ENCODE data around the gene RNLS.
"Not testable (repeated sequence)": the region's sequence is repeated elsewhere in the genome, so short reads cannot be mapped to it uniquely, and the experiment has no call there.

The RNLS gene

GRCh38 chr10:88343761-88344484, 239.2 kb downstream of the RNLS start:
- no peak for DNase-seq (ENCODE audit: low read depth in 2 of 2)

GRCh38 chr10:88342733-88343310, 240.3 kb downstream of the RNLS start:
- no peak for DNase-seq (ENCODE audit: low read depth in 2 of 2)

GRCh38 chr10:88337134-88337533, 246.0 kb downstream of the RNLS start:
- no peak for DNase-seq (ENCODE audit: low read depth in 2 of 2)

GRCh38 chr10:88336334-88336733, 246.8 kb downstream of the RNLS start:
- DNase-seq (ENCODE audit: low read depth in 2 of 2) = no peak

DNA sequence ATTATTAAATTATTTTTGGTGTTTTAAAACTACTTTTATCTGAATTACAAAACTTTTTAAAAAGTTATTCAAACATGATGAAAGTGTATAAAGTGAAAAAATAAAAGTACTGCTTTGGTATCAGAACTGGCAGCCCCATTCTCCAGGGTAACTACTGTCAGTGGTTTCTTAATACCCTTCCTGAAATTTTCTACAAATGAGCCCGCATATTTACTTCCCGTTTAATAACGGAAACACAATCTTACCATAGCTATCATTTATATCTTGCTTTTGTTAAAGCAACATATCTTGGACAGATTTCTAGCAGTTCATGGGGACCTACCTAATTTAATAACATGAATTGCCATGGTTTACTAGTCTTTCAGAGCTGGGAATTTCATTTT, 249.9 kb downstream of the RNLS start:
- no peak for DNase-seq (ENCODE audit: low read depth in 2 of 2)

DNA sequence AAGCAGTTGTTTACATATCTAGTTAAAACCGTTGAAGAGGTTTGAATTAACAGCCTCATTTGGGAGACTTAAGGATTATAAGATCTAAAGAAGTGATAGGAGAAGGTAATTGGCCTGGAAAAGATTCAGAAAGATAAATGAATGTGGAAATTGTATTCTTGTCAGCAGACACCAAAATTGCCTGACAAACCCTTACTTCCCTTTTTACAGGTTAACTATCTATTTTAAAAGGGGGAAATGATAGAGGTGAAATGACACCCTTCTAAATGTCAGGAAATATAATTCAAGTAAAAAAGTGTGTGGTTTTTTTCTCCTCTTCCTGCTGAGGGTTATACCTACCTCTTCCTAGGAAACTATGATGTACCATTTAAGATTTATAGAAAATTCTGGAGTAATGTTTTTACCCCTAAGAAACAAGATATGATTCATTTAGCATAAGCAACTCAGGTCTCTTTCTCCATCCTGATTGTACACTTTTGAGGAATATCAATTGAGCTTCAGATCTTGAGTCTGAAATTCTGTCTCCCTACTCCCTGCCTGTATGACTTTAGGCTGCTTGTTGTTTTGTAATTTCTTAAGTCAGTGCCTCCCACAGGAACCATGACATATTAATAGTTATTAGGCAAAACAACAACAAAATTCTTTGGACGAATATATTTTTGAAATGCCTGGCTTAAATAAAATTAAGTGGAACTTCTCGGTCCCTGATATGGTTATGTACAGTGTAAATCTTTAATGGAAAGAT, 250.4 kb downstream of the RNLS start:
- DNase-seq (ENCODE audit: low read depth in 2 of 2) = no peak

DNA sequence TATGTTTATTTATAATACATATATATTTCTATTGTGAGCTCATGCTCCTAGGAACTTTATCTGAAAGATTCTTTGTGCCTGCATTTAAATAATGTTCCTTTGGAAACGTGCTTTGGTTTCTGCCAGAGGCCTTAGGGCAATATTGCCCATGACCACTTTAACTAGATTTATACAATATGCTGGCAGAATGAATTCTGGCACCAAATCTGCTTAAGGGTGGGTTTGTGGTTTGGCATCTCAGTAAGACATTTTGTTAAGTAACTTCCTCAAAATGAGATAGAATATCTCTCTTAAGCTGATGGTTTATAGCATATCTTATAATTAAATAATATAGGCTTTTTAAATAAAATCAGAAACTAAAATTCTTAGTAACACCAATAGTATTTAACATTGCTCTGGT, 252.9 kb downstream of the RNLS start:
- DNase-seq (ENCODE audit: low read depth in 2 of 2) = no peak

- no peak for DNase-seq (ENCODE audit: low read depth in 2 of 2)
Measured at GRCh38 chr10:88322324-88323063, 260.6 kb downstream of the RNLS start.

DNA sequence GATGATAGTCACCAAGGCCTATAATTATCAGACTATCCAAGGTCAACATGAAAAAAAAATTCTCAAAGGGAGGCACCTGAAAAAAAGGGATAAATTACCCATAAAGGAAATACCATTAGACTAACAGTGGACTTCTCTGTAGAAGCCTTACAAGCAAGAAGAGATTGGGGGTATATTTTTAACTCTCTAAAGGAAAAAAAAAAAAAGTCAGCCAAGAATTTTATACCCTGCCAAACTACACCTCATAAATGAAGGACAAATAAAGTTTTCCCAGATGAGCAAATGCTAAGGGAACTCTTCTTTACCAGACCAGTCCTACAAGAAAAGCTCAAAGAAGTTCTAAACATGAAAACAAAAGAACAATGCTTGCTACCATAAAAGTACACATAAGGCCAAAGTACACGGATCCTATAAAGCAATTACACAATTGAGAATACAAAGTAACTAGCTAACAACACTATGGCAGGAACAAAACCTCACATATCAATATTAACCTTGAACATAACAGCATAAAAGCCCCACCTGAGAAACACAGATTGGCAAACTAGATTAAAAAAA, 263.1 kb downstream of the RNLS start:
- no peak for DNase-seq (ENCODE audit: low read depth in 2 of 2)

- no peak for DNase-seq (ENCODE audit: low read depth in 2 of 2)
Measured at GRCh38 chr10:88318803-88319202, 264.3 kb downstream of the RNLS start.

GRCh38 chr10:88317099-88317498, 266.0 kb downstream of the RNLS start:
- DNase-seq (ENCODE audit: low read depth in 2 of 2) = no peak

DNA sequence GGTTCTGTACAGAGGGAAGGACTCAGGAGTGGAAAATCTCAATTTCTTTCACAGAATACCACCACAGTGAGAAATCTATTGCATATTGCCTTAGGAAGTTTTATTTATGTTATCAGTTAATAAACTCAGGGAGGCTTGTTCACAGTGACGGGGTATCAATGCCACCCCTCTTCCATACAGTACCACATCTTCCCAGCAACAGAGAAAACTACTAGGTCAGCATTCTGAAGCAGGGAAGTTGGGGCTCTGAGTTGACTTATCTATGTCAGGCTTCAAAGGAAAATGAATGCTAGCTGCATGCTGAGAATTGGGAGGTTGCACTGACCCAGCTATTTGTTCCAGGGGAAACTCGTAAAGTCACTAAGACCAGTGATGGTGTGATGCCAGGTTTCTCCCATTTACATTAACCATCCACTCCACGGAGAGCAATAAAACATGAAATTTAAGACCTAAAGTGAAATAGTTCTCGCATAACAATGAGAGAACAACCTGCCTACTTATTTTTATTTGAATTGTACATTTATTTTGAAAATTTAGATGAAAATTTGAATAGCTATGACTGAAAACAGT, 266.7 kb downstream of the RNLS start:
- no peak for DNase-seq (ENCODE audit: low read depth in 2 of 2)

DNA sequence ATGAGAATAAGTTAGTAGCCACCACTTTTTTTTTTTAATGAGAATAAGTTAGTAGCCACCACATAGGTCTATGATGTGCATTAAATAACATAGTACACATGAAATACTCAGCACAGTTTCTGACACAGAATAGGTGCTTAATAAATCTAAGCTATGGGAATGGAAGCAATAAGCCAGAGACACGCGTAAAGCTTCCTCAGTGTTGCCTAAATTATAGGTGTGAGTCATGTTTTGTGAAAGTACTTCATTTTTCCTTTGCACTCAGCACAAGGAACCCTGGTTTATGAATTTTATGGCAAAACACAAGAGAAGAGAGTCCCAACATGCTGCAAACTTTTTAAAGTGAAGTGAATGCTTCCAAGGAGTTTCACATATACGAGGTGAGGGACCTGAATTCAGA, 267.4 kb downstream of the RNLS start:
- no peak for DNase-seq (ENCODE audit: low read depth in 2 of 2)

DNA sequence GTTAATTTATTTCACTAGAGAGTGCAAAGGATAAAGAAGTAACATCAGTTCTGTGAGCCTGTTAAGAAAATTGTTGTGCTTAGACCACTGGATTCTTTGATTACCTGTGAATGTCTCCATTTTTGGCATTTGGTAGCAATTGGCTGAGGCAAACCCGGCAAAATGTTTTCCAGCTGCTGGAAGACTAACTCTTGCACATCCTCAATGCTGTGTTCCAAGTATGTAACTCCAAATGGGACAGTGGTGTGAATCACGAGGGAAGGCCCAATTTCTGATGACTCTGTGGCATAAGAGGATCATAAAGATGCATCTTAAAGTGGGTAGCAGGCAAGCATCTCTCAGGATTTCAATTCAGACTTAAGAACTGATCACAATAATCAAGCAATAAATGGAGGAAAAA, 268.8 kb downstream of the RNLS start:
- no peak for DNase-seq (ENCODE audit: low read depth in 2 of 2)

- DNase-seq (ENCODE audit: low read depth in 2 of 2) = no peak
Measured at GRCh38 chr10:88313878-88314277, 269.2 kb downstream of the RNLS start.

DNA sequence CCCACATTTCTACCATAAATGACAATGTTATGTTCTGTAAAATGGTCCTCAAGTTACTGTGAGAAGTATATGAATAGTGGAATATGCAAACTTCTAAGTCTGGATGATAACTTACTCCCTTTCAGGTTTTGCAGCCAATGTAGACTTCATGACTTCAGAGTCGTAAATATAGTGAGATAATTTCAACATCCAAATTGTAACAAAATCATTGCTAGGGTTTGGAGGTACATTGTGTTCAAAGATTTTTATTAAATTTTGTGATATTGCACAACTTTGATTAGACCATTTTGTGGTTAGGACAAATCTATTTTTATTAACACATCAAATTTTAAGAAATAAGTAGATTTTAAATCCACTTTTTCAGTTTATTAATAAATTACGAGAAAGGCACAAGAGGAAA, 270.3 kb downstream of the RNLS start:
- no peak for DNase-seq (ENCODE audit: low read depth in 2 of 2)

GRCh38 chr10:88311264-88311663, 271.9 kb downstream of the RNLS start:
- no peak for DNase-seq (ENCODE audit: low read depth in 2 of 2)

DNA sequence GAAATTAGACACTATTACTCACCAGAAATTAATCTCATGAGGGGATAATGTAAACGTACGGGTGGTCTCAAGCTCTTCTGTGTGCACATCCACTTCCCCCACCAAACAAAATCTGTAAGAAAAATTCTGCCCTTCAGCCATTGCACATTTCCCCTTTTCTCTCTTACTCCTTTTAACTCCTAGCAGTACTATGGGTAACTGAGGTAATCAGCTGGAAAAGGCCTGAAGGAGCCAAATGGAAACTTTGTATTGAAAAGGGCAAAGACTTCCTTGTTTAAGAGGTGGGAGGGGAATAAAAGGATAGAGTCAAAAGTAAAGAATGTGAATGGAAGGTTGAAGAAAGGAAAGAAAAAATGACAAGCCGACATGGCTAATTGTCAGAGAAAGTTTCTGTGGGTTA, 273.8 kb downstream of the RNLS start:
- no peak for DNase-seq (ENCODE audit: low read depth in 2 of 2)

GRCh38 chr10:88308361-88308760, 274.8 kb downstream of the RNLS start:
- DNase-seq (ENCODE audit: low read depth in 2 of 2) = not testable (repeated sequence)

DNA sequence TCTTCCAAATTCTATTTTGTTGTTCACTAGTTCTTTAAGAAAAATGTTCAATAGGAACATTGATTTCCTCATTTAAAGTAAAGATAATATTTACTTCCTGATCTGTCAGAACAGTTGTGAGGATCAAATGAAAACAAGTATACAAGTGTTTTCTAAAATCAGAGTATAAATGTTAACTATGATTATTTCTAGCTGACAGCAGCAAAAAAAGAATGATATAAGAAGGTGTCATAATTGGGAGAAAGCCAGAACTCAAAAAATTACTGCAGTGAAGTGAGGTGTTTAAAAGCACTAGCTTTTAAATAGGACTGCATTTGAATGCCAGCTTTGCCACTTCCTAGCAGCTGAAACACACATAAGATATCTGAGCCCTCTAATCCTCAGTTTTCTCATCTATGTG, 283.3 kb downstream of the RNLS start:
- no peak for DNase-seq (ENCODE audit: low read depth in 2 of 2)

DNA sequence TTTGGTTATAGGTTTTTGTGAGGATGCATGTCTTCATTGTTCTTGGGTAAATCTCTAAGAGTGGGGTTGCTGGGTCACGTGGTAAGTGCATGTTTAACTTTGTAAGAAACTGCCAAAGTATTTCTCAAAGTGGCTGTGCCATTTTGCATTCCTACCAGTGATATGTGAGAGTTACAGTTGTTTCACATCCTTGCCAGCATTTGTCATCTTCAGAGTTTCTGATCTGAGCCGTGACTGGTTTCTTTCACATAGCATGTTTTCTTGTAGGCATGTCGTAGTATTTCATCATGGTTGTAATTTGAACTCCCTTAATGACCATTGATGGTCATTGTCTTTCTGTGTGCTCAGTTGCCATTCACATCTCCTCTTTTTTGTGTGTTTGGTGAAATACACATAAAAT, 286.0 kb downstream of the RNLS start:
- DNase-seq (ENCODE audit: low read depth in 2 of 2) = no peak

Data from stimulated activated CD4-positive, alpha-beta T cell treated with anti-CD3 and anti-CD28 coated beads, Interleukin-1b, Interleukin-23, amount 100 ng/mL, for 1 hour (primary cell).